SK-N-SH treated with all-trans-retinoic acid at 6 μM for 48 hours (cell line): ENCODE measurements around the gene FDX2.

Experiments used
- ATAC-seq: fragments of 200-7000 bp; cut with Tn5 transposase; 3 replicates; pipeline ENCODE4 v1.9.1; 2020; ENCODE audit warnings: mild to moderate bottlenecking, moderate library complexity
- ARNTL ChIP-seq: fragments of 450-650 bp; formaldehyde crosslinking; IDR thresholded peaks from 2 replicates; pipeline ENCODE4 v1.5.0; 2020; ENCODE audit warnings: low read depth, mild to moderate bottlenecking, moderate library complexity, borderline replicate concordance
- BACH2 ChIP-seq: fragments of 250-450 bp; sonication (Bioruptor Pico); IDR thresholded peaks from 2 replicates; pipeline ENCODE4 v1.9.0; 2021; ENCODE audit warnings: mild to moderate bottlenecking, borderline replicate concordance
- CREB5 ChIP-seq: fragments of 250-450 bp; sonication (Bioruptor Pico); IDR thresholded peaks from 2 replicates; pipeline ENCODE4 v1.5.1; 2020; ENCODE audit warnings: low read depth, mild to moderate bottlenecking, moderate library complexity
- CSDC2 ChIP-seq: fragments of 250-450 bp; sonication (Bioruptor Pico); IDR thresholded peaks from 2 replicates; pipeline ENCODE4 v1.5.0; 2020; ENCODE audit warnings: mild to moderate bottlenecking, moderate library complexity
- CSRNP3 ChIP-seq: fragments of 250-450 bp; sonication (Bioruptor Pico); IDR thresholded peaks from 2 replicates; pipeline ENCODE4 v1.5.1; 2021; ENCODE audit warnings: mild to moderate bottlenecking, moderate library complexity
- ESRRG ChIP-seq: fragments of 250-450 bp; sonication (Bioruptor Pico); IDR thresholded peaks from 2 replicates; pipeline ENCODE4 v1.6.1; 2021; ENCODE audit warnings: mild to moderate bottlenecking
- GLIS3 ChIP-seq: fragments of 250-450 bp; sonication (Bioruptor Pico); IDR thresholded peaks from 2 replicates; pipeline ENCODE4 v1.5.0; 2020; ENCODE audit warnings: mild to moderate bottlenecking, moderate library complexity
- ISL1 ChIP-seq: fragments of 250-450 bp; sonication (Bioruptor Pico); IDR thresholded peaks from 2 replicates; pipeline ENCODE4 v2.1.2; 2022; ENCODE audit warnings: mild to moderate bottlenecking, moderate library complexity
- PATZ1 ChIP-seq: fragments of 250-450 bp; sonication (Bioruptor Pico); IDR thresholded peaks from 2 replicates; pipeline ENCODE4 v1.8.0; 2020; ENCODE audit warnings: mild to moderate bottlenecking, moderate library complexity, borderline replicate concordance
- PPARA ChIP-seq: fragments of 250-450 bp; sonication (Bioruptor Pico); IDR thresholded peaks from 2 replicates; pipeline ENCODE4 v1.5.0; 2020; ENCODE audit warnings: mild to moderate bottlenecking, borderline replicate concordance
- SNAI2 ChIP-seq: fragments of 250-450 bp; sonication (Bioruptor Pico); IDR thresholded peaks from 2 replicates; pipeline ENCODE4 v1.5.0; 2020; ENCODE audit warnings: mild to moderate bottlenecking, moderate library complexity
- TCF4 ChIP-seq: fragments of 250-450 bp; sonication (Bioruptor Pico); IDR thresholded peaks from 2 replicates; pipeline ENCODE4 v1.8.0; 2021; ENCODE audit warnings: mild to moderate bottlenecking, moderate library complexity, borderline replicate concordance
- TOX ChIP-seq: fragments of 250-450 bp; sonication (Bioruptor Pico); IDR thresholded peaks from 2 replicates; pipeline ENCODE4 v1.8.0; 2021; ENCODE audit warnings: mild to moderate bottlenecking, moderate library complexity, borderline replicate concordance
- TSHZ2 ChIP-seq: fragments of 250-450 bp; sonication (Bioruptor Pico); IDR thresholded peaks from 2 replicates; pipeline ENCODE4 v1.5.0; 2020; ENCODE audit warnings: mild to moderate bottlenecking, moderate library complexity
- ZC3H10 ChIP-seq: fragments of 250-450 bp; sonication (Bioruptor Pico); IDR thresholded peaks from 2 replicates; pipeline ENCODE4 v1.5.1; 2021; ENCODE audit warnings: mild to moderate bottlenecking, moderate library complexity
- ZFP3 ChIP-seq: fragments of 250-450 bp; sonication (Bioruptor Pico); IDR thresholded peaks from 2 replicates; pipeline ENCODE4 v1.5.0; 2020; ENCODE audit warnings: mild to moderate bottlenecking, moderate library complexity
- ZNF8 ChIP-seq: fragments of 450-650 bp; formaldehyde crosslinking; IDR thresholded peaks from 2 replicates; pipeline ENCODE4 v1.5.0; 2020; ENCODE audit warnings: mild to moderate bottlenecking, moderate library complexity

Gene FDX2

DNA sequence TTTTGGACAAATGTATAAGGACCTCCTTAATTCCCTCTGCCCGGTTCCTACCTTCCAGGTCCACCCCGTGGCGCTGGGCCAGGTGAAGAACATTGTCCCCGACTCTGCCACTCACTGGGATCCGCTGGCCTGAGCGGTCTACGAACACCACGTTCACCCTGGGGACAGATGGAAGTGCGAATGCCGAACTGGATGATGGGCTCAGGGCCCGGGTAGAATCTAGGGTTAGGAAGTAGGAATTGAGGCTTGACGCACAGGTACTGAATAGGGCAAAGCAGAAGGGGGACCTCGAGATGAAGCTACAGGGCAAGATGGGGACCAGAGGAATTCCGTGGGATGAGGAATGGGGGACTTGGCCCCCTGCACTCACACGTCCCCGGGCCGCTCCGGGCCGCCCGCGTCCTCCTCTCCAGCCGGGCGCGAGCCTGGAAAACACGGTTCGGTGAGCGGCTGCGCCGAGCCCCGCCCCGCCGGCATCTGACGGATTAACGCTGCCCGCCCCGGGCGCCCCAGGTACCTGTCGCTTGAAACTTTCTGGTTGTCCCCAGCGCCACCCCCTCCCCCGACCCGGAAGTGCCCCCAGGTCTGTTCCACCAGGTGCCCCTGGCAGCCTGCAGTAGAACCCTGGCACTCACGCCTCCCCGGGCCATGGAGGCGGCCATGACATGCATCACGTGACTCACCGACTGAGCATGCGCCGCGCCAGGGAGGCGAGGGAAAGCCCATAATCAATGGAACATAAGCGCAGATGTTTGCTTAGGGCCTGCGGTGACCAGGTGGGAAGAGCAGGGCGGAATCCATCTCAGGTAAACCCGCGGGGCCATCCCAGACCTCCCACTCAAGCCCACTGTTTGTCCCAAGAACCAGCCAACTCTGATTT is at the start of gene FDX2:
FDX2 (minus strand) TSS at position 681 of the 880 bp plus-strand sequence; CDS start at position 662, 19 bp downstream.
- TF ChIP-seq CSDC2: no peak
- no peak for TF ChIP-seq ARNTL (CRISPR knock-in tag)
- no peak for TF ChIP-seq PATZ1 (CRISPR knock-in tag)
- no peak for TF ChIP-seq ZFP3 (CRISPR knock-in tag)
- TF ChIP-seq TCF4 (CRISPR knock-in tag): no peak
- no peak for TF ChIP-seq ESRRG
- no peak for TF ChIP-seq SNAI2 (CRISPR knock-in tag)
- TF ChIP-seq GLIS3 (CRISPR knock-in tag): no peak
- TF ChIP-seq PPARA (CRISPR knock-in tag): no peak
- TF ChIP-seq ZC3H10: no peak
- TF ChIP-seq BACH2 (CRISPR knock-in tag): no peak
- TF ChIP-seq ZNF8 (CRISPR knock-in tag): no peak
- no peak for TF ChIP-seq CSRNP3 (CRISPR knock-in tag)
- TF ChIP-seq TOX (CRISPR knock-in tag): no peak
- TF ChIP-seq ISL1: no peak
- no peak for TF ChIP-seq TSHZ2 (CRISPR knock-in tag)
- ATAC-seq: peak; percentile 90

- no peak for ATAC-seq
- no peak for TF ChIP-seq ESRRG
Measured at GRCh38 chr19:10365518-10365917, 49.7 kb upstream of the FDX2 start.

DNA sequence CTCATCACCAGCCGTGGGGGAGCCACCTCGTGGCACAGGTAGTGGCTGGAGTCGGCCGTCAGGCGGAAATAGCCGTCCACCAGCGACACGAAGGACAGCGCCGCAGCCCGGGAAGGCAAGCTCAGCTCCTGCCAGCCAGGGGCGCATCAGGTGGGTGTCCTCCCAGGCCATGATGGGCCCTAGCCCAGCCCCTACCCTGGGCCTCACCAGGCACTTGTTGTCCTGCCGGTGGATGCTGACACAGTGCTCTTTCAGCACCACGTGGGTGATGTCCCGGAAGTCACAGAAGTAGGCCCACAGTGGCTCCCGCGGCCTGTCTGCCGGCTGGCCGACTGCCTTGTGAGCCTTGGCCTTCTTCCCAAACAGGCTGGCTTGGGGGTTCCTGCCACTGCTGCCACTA is 48.8 kb upstream of the FDX2 start:
- no peak for ATAC-seq
- no peak for TF ChIP-seq SNAI2 (CRISPR knock-in tag)

GRCh38 chr19:10363789-10364281 is 48.0 kb upstream of the FDX2 start:
- no peak for TF ChIP-seq CSRNP3 (CRISPR knock-in tag)
- no peak for TF ChIP-seq TOX (CRISPR knock-in tag)
- no peak for TF ChIP-seq ZC3H10
- no peak for TF ChIP-seq ESRRG
- no peak for TF ChIP-seq CREB5 (CRISPR knock-in tag)
- no peak for TF ChIP-seq ARNTL (CRISPR knock-in tag)
- TF ChIP-seq TCF4 (CRISPR knock-in tag): no peak
- no peak for ATAC-seq
